ENCODE results near the gene PRR12.

DNA sequence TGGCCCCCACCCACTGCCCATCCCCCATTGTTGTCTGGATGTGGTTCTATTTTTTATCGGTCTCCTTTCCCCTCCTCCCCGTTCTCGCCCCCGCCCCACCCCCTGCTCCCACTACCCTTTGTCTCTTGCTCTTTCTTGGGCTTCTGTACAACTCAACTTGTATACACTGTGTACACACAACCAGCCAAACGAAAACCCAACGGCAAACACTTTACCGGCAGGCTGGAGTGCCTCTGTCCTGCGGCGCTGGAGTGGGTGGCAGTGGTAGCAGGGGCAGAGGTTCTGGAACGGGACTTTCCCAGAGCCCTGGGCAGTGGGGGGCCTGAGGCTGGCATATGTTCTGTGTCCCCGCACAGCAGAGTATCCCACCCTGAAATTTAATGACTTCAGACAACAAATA lies 35.2 kb downstream of the PRR12 start:
- TF ChIP-seq, protein P1, sequence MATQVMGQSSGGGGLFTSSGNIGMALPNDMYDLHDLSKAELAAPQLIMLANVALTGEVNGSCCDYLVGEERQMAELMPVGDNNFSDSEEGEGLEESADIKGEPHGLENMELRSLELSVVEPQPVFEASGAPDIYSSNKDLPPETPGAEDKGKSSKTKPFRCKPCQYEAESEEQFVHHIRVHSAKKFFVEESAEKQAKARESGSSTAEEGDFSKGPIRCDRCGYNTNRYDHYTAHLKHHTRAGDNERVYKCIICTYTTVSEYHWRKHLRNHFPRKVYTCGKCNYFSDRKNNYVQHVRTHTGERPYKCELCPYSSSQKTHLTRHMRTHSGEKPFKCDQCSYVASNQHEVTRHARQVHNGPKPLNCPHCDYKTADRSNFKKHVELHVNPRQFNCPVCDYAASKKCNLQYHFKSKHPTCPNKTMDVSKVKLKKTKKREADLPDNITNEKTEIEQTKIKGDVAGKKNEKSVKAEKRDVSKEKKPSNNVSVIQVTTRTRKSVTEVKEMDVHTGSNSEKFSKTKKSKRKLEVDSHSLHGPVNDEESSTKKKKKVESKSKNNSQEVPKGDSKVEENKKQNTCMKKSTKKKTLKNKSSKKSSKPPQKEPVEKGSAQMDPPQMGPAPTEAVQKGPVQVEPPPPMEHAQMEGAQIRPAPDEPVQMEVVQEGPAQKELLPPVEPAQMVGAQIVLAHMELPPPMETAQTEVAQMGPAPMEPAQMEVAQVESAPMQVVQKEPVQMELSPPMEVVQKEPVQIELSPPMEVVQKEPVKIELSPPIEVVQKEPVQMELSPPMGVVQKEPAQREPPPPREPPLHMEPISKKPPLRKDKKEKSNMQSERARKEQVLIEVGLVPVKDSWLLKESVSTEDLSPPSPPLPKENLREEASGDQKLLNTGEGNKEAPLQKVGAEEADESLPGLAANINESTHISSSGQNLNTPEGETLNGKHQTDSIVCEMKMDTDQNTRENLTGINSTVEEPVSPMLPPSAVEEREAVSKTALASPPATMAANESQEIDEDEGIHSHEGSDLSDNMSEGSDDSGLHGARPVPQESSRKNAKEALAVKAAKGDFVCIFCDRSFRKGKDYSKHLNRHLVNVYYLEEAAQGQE (IDR thresholded peaks at IDR 0.05; ENCODE audit: insufficient read depth in 1 of 2, low read depth in 2 of 2, low read length in 2 of 2): no peak
- TF ChIP-seq POLR2AphosphoS5 (IDR thresholded peaks at IDR 0.05; ENCODE audit: low read depth, low read length) (no peak), TAF1 (IDR thresholded peaks at IDR 0.05; ENCODE audit: borderline replicate concordance, insufficient read depth, low read length) (no peak), SIN3A (IDR thresholded peaks at IDR 0.05; ENCODE audit: borderline replicate concordance, insufficient read depth, low read length) (no peak), FOXP2 (optimal IDR thresholded peaks at IDR 0.05; ENCODE audit: borderline replicate concordance, extremely low read depth, extremely low read length, insufficient read depth) (no peak)
